GM12878 (cell line): ENCODE measurements around the gene ARPC1B. TPM values are rescaled to one million over a fixed set of nuclear protein-coding genes. Genes with fewer than 3 reads are reported as not detected.

Experiments
- BHLHE40 ChIP-seq, 2 experiments: fragments of 450-650 bp in 1 of 2; IDR thresholded peaks; 2 replicates each; pipeline ENCODE4 v1.6.1; 2011 to 2017; ENCODE audit warnings: low read depth in 2 of 2, borderline replicate concordance in 1 of 2, improper control_type of control experiment in 1 of 2, low read length in 1 of 2, mild to moderate bottlenecking in 1 of 2
- CBX3 ChIP-seq: fragments of 200-600 bp; sonication (generic); IDR thresholded peaks from 2 replicates; pipeline ENCODE4 v1.6.1; 2016; ENCODE audit warnings: low read depth, borderline replicate concordance
- IKZF2 ChIP-seq, 2 experiments: fragments of 450-650 bp; IDR thresholded peaks; 2 replicates each; pipeline ENCODE4 v1.6.1; 2017; ENCODE audit warnings: mild to moderate bottlenecking in 2 of 2, moderate library complexity in 2 of 2
- JUND ChIP-seq: IDR thresholded peaks from 2 replicates; pipeline ENCODE4 v1.6.1; 2012; ENCODE audit warnings: low read depth, mild to moderate bottlenecking, low read length, improper control_type of control experiment, moderate library complexity
- KAT2A ChIP-seq: conservative IDR thresholded peaks from 2 replicates; pipeline ENCODE4 v1.6.1; 2011; ENCODE audit warnings: low read depth, low read length; ENCODE audit not compliant: control insufficient read depth
- KDM1A ChIP-seq: fragments of 200-600 bp; sonication (generic); IDR thresholded peaks from 2 replicates; pipeline ENCODE4 v1.6.1; 2016; ENCODE audit warnings: borderline replicate concordance
- MEF2B ChIP-seq: fragments of 450-650 bp; IDR thresholded peaks from 2 replicates; pipeline ENCODE4 v1.6.1; 2018; ENCODE audit warnings: mild to moderate bottlenecking, moderate library complexity; ENCODE audit not compliant: partially characterized antibody, poor library complexity, severe bottlenecking
- NFYB ChIP-seq: IDR thresholded peaks from 2 replicates; pipeline ENCODE4 v1.6.1; 2011; ENCODE audit warnings: low read depth, mild to moderate bottlenecking, low read length, improper control_type of control experiment, moderate library complexity; ENCODE audit not compliant: insufficient read depth
- PAX5 ChIP-seq: IDR thresholded peaks from 2 replicates; pipeline ENCODE4 v1.6.1; 2011; ENCODE audit warnings: low read depth, low read length, borderline replicate concordance
- RAD51 ChIP-seq: fragments of 450-650 bp; IDR thresholded peaks from 2 replicates; pipeline ENCODE4 v1.6.1; 2016; ENCODE audit warnings: moderate library complexity, mild to moderate bottlenecking, inconsistent platforms
- RB1 ChIP-seq: fragments of 450-650 bp; formaldehyde crosslinking; IDR thresholded peaks from 2 replicates; pipeline ENCODE4 v1.6.1; 2017; ENCODE audit warnings: mild to moderate bottlenecking, borderline replicate concordance
- STAT1 ChIP-seq: fragments of 450-650 bp; conservative IDR thresholded peaks from 2 replicates; pipeline ENCODE4 v1.6.1; 2014; ENCODE audit warnings: antibody characterized with exemption, mild to moderate bottlenecking
- SUPT20H ChIP-seq: IDR thresholded peaks from 2 replicates; pipeline ENCODE4 v1.6.1; 2011; ENCODE audit warnings: low read depth, mild to moderate bottlenecking, low read length, moderate library complexity, borderline replicate concordance; ENCODE audit not compliant: control insufficient read depth
- TCF7 ChIP-seq: IDR thresholded peaks from 2 replicates; pipeline ENCODE4 v1.6.1; 2014; ENCODE audit warnings: antibody characterized with exemption, borderline replicate concordance
- YBX1 ChIP-seq: fragments of 450-650 bp; IDR thresholded peaks from 2 replicates; pipeline ENCODE4 v1.6.1; 2016; ENCODE audit warnings: antibody characterized with exemption
- ZBED1 ChIP-seq: IDR thresholded peaks from 2 replicates; pipeline ENCODE4 v1.6.1; 2016; ENCODE audit warnings: borderline replicate concordance
- ZSCAN29 ChIP-seq: fragments of 450-650 bp; IDR thresholded peaks from 2 replicates; pipeline ENCODE4 v1.6.1; 2017; ENCODE audit warnings: mild to moderate bottlenecking, moderate library complexity
- polyA plus RNA-seq, 11 experiments: library from polyadenylated mRNA; depleted of rRNA in 4 of 11; unstranded in 6 of 11; stranded (reverse) in 5 of 11; fragments of >200 nt; fragmentation: Nextera tagmentation in 4 of 11; fragmentation: Illumina TruSeq in 1 of 11; extraction: Ambion mirVana in 4 of 11; extraction: Trizol in 1 of 11; gene quantifications; 1 replicate in 1 of 11; 2 replicates in 10 of 11; pipeline versions ENCODE4 v1.2.1 to v1.2.3, GENCODE V29; 2011 to 2016; ENCODE audit warnings: inconsistent platforms in 2 of 11, missing spikeins in 2 of 11, low read depth in 1 of 11
- total RNA-seq, 4 experiments: library from RNA; depleted of rRNA in 3 of 4; stranded (reverse); fragments of >200 nt in 3 of 4; fragmentation: Illumina TruSeq in 1 of 4; extraction: Trizol in 1 of 4; gene quantifications; 2 replicates each; pipeline versions ENCODE4 v1.2.1 to v1.2.3, GENCODE V29; 2013 to 2021
- TF ChIP-seq, protein P1 (sequence below): IDR thresholded peaks from 2 replicates; pipeline ENCODE4 v1.6.1; 2012; ENCODE audit warnings: low read length, inconsistent platforms
- TF ChIP-seq, protein P2 (sequence below): fragments of 450-650 bp; IDR thresholded peaks from 2 replicates; pipeline ENCODE4 v1.6.1; 2017; ENCODE audit warnings: mild to moderate bottlenecking, low read depth, inconsistent platforms; ENCODE audit not compliant: poor library complexity, severe bottlenecking
- TF ChIP-seq, protein P3 (sequence below): fragments of 450-650 bp; formaldehyde crosslinking; IDR thresholded peaks from 2 replicates; pipeline ENCODE4 v1.5.0; 2022; ENCODE audit warnings: mild to moderate bottlenecking, missing genetic modification characterization
- TF ChIP-seq, protein P4 (sequence below), 3 experiments: IDR thresholded peaks in 2 of 3; conservative IDR thresholded peaks in 1 of 3; 2 replicates each; pipeline ENCODE4 v1.5.1; 2011; ENCODE audit warnings: low read depth in 3 of 3, low read length in 3 of 3, mild to moderate bottlenecking in 3 of 3, control low read depth in 2 of 3, moderate library complexity in 2 of 3, inconsistent platforms in 1 of 3, mixed read lengths in 1 of 3; ENCODE audit not compliant: control insufficient read depth in 2 of 3, insufficient read depth in 1 of 3; ENCODE audit errors: extremely low read depth in 1 of 3

ARPC1B gene
- total and polyA plus RNA-seq, 10 of the 15 experiments (the other 5 are each of a cell fraction or from before 2014, with no cell fraction given) = 14.1 to 762 (median 387) TPM

DNA sequence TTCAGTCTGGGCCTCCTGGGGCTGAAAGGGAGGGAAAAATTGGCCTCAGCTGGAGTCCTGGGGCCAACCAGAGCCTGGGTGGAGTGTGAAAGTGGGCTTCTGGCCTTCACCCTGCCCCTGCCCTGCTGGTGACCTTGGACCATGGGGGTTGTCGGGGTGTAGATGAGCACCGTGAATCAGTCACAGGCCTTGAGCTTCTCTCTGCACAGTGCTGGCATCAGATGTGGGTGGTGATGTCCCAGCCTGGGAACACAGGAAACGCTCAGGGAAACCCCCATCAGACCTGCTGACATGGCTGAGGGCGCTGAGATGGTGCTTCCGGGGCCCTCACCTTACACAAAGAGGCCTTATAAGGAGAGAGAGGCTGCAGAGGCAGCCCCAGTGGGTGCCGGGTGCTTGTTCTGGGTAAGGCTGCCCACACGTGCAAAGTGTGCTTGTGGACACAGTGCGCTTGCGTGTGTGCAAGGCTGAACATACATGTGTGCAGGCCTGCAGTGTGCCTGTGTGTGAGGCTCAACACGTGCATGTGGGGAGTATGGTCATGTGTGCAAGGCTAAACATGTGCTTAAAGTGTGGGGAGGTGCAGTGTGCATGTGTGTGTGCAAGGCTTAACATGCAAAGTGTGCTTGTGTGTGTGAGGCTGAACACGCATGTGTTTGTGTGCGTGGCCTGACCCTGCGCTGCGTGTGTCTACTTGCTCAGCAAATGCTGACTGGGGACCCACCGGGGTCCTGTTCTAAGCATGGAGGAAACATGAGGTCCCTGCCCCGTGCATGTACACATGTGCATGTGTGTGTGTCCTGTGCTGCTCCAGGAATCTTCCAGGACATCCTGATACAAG lies 6.5 kb downstream of the ARPC1B start (continued):
- TF ChIP-seq IKZF2 (IDR thresholded peaks at IDR 0.05) = peak in 1 of 2 experiments; percentile 9; a peak in 2 of 4 replicates
- TF ChIP-seq TCF7 = no peak
- TF ChIP-seq, protein P1, sequence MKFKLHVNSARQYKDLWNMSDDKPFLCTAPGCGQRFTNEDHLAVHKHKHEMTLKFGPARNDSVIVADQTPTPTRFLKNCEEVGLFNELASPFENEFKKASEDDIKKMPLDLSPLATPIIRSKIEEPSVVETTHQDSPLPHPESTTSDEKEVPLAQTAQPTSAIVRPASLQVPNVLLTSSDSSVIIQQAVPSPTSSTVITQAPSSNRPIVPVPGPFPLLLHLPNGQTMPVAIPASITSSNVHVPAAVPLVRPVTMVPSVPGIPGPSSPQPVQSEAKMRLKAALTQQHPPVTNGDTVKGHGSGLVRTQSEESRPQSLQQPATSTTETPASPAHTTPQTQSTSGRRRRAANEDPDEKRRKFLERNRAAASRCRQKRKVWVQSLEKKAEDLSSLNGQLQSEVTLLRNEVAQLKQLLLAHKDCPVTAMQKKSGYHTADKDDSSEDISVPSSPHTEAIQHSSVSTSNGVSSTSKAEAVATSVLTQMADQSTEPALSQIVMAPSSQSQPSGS = no peak
- TF ChIP-seq, protein P2, sequence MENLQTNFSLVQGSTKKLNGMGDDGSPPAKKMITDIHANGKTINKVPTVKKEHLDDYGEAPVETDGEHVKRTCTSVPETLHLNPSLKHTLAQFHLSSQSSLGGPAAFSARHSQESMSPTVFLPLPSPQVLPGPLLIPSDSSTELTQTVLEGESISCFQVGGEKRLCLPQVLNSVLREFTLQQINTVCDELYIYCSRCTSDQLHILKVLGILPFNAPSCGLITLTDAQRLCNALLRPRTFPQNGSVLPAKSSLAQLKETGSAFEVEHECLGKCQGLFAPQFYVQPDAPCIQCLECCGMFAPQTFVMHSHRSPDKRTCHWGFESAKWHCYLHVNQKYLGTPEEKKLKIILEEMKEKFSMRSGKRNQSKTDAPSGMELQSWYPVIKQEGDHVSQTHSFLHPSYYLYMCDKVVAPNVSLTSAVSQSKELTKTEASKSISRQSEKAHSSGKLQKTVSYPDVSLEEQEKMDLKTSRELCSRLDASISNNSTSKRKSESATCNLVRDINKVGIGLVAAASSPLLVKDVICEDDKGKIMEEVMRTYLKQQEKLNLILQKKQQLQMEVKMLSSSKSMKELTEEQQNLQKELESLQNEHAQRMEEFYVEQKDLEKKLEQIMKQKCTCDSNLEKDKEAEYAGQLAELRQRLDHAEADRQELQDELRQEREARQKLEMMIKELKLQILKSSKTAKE = no peak
- peak; percentile 3 for TF ChIP-seq ZBED1
- no peak for TF ChIP-seq JUND
- TF ChIP-seq, protein P3, sequence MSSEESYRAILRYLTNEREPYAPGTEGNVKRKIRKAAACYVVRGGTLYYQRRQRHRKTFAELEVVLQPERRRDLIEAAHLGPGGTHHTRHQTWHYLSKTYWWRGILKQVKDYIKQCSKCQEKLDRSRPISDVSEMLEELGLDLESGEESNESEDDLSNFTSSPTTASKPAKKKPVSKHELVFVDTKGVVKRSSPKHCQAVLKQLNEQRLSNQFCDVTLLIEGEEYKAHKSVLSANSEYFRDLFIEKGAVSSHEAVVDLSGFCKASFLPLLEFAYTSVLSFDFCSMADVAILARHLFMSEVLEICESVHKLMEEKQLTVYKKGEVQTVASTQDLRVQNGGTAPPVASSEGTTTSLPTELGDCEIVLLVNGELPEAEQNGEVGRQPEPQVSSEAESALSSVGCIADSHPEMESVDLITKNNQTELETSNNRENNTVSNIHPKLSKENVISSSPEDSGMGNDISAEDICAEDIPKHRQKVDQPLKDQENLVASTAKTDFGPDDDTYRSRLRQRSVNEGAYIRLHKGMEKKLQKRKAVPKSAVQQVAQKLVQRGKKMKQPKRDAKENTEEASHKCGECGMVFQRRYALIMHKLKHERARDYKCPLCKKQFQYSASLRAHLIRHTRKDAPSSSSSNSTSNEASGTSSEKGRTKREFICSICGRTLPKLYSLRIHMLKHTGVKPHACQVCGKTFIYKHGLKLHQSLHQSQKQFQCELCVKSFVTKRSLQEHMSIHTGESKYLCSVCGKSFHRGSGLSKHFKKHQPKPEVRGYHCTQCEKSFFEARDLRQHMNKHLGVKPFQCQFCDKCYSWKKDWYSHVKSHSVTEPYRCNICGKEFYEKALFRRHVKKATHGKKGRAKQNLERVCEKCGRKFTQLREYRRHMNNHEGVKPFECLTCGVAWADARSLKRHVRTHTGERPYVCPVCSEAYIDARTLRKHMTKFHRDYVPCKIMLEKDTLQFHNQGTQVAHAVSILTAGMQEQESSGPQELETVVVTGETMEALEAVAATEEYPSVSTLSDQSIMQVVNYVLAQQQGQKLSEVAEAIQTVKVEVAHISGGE = no peak
- TF ChIP-seq, protein P4, sequence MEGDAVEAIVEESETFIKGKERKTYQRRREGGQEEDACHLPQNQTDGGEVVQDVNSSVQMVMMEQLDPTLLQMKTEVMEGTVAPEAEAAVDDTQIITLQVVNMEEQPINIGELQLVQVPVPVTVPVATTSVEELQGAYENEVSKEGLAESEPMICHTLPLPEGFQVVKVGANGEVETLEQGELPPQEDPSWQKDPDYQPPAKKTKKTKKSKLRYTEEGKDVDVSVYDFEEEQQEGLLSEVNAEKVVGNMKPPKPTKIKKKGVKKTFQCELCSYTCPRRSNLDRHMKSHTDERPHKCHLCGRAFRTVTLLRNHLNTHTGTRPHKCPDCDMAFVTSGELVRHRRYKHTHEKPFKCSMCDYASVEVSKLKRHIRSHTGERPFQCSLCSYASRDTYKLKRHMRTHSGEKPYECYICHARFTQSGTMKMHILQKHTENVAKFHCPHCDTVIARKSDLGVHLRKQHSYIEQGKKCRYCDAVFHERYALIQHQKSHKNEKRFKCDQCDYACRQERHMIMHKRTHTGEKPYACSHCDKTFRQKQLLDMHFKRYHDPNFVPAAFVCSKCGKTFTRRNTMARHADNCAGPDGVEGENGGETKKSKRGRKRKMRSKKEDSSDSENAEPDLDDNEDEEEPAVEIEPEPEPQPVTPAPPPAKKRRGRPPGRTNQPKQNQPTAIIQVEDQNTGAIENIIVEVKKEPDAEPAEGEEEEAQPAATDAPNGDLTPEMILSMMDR (IDR thresholded peaks at IDR 0.05 in 2 of 3, conservative IDR thresholded peaks at IDR 0.05 in 1 of 3; ENCODE audit: control insufficient read depth in 2 of 3, extremely low read depth in 1 of 3, insufficient read depth in 1 of 3, low read depth in 3 of 3, low read length in 3 of 3) = no peak
- no peak for TF ChIP-seq NFYB
- TF ChIP-seq SUPT20H = no peak
- peak; percentile 97 to 98 for TF ChIP-seq BHLHE40 (IDR thresholded peaks at IDR 0.05; ENCODE audit: borderline replicate concordance in 1 of 2, low read depth in 2 of 2, low read length in 1 of 2)
- no peak for TF ChIP-seq YBX1
- no peak for TF ChIP-seq RB1
- TF ChIP-seq RAD51 = peak; percentile 38
- TF ChIP-seq KAT2A = no peak
- TF ChIP-seq CBX3 = no peak
- TF ChIP-seq ZSCAN29 = 0 out of 2 replicates have a peak, but pooled peaks have one; percentile 23
- TF ChIP-seq PAX5 = peak; percentile 50
- TF ChIP-seq MEF2B = peak; percentile 46
- no peak for TF ChIP-seq KDM1A
- no peak for TF ChIP-seq STAT1
